Measurements from ENCODE around the gene RAB30.

The RAB30 gene

GRCh38 chr11:83007909-83008580 lies 63.7 kb downstream of the RAB30 start:
- Histone ChIP-seq H3K27ac (ENCODE audit: low read length) (peak overlapping the region; percentile 94), H3K9ac (ENCODE audit: low read length) (peak overlapping the region; percentile 58)

GRCh38 chr11:83007477-83007876 lies 64.2 kb downstream of the RAB30 start:
- Histone ChIP-seq H3K9me3 (ENCODE audit: insufficient read depth, low read length) (no peaks in the 10 kb centered on the region), H3K9ac (ENCODE audit: low read length) (peak overlapping the region; percentile 58), H3K4me3 (ENCODE audit: low read length) (peak overlapping the region; percentile 48), H3K4me2 (ENCODE audit: low read length) (peak overlapping the region; percentile 69), H3K36me3 (replicated peaks; ENCODE audit: low read depth, low read length) (peaks cover 35% of the 10 kb centered on the region), H3K4me1 (ENCODE audit: low read length) (peaks cover 90% of the 10 kb centered on the region), H2AFZ (ENCODE audit: low read depth, low read length) (no peak overlapping the region), H4K20me1 (ENCODE audit: insufficient read depth, low read length) (peaks cover 60% of the 10 kb centered on the region), H3K79me2 (ENCODE audit: low read length) (peaks cover 96% of the 10 kb centered on the region), H3K27ac (ENCODE audit: low read length) (peak overlapping the region; percentile 94), H3K27me3 (ENCODE audit: low read depth, low read length) (no peaks in the 10 kb centered on the region)
- TF ChIP-seq CTCF (IDR thresholded peaks at IDR 0.05; ENCODE audit: low read depth, low read length) (no peak), EZH2phosphoT487 (IDR thresholded peaks at IDR 0.05; ENCODE audit: low read depth) (no peak)

More at GRCh38 chr11:83007909-83008580, 63.7 kb downstream of the RAB30 start:
- TF ChIP-seq EZH2phosphoT487 (IDR thresholded peaks at IDR 0.05; ENCODE audit: low read depth) (no peak), CTCF (IDR thresholded peaks at IDR 0.05; ENCODE audit: low read depth, low read length) (peak; percentile 16; the same call in 1 of the 2 replicates)
- H3K4me2 ChIP-seq (ENCODE audit: low read length), result peak overlapping the region; percentile 69
- peaks cover 60% of the 10 kb centered on the region for H4K20me1 ChIP-seq (ENCODE audit: insufficient read depth, low read length)
- H2AFZ ChIP-seq (ENCODE audit: low read depth, low read length), result no peak overlapping the region
- H3K27me3 ChIP-seq (ENCODE audit: low read depth, low read length), result no peaks in the 10 kb centered on the region
- peak overlapping the region; percentile 48 for H3K4me3 ChIP-seq (ENCODE audit: low read length)
- no peaks in the 10 kb centered on the region for H3K9me3 ChIP-seq (ENCODE audit: insufficient read depth, low read length)
- H3K4me1 ChIP-seq (ENCODE audit: low read length), result peaks cover 87% of the 10 kb centered on the region
- peaks cover 30% of the 10 kb centered on the region for H3K36me3 ChIP-seq (replicated peaks; ENCODE audit: low read depth, low read length)
- H3K79me2 ChIP-seq (ENCODE audit: low read length), result peaks cover 96% of the 10 kb centered on the region

GRCh38 chr11:83006877-83007330 lies 64.8 kb downstream of the RAB30 start:
- H3K36me3 ChIP-seq (replicated peaks; ENCODE audit: low read depth, low read length), result peaks cover 40% of the 10 kb centered on the region
- peak overlapping the region; percentile 48 for H3K4me3 ChIP-seq (ENCODE audit: low read length)
- no peaks in the 10 kb centered on the region for H3K27me3 ChIP-seq (ENCODE audit: low read depth, low read length)
- H3K4me1 ChIP-seq (ENCODE audit: low read length), result peaks cover 91% of the 10 kb centered on the region
- H3K4me2 ChIP-seq (ENCODE audit: low read length), result peak overlapping the region; percentile 69
- no peaks in the 10 kb centered on the region for H3K9me3 ChIP-seq (ENCODE audit: insufficient read depth, low read length)
- no peak for TF ChIP-seq CTCF (IDR thresholded peaks at IDR 0.05; ENCODE audit: low read depth, low read length)
- no peak for TF ChIP-seq EZH2phosphoT487 (IDR thresholded peaks at IDR 0.05; ENCODE audit: low read depth)
- H4K20me1 ChIP-seq (ENCODE audit: insufficient read depth, low read length), result peaks cover 62% of the 10 kb centered on the region
- H2AFZ ChIP-seq (ENCODE audit: low read depth, low read length), result no peak overlapping the region
- peak overlapping the region; percentile 58 for H3K9ac ChIP-seq (ENCODE audit: low read length)
- peak overlapping the region; percentile 94 for H3K27ac ChIP-seq (ENCODE audit: low read length)
- peaks cover 96% of the 10 kb centered on the region for H3K79me2 ChIP-seq (ENCODE audit: low read length)

- Histone ChIP-seq H3K79me2 (ENCODE audit: low read length) (peaks cover 96% of the 10 kb centered on the region), H3K4me1 (ENCODE audit: low read length) (peaks cover 91% of the 10 kb centered on the region), H3K27ac (ENCODE audit: low read length) (peak overlapping the region; percentile 43), H3K27me3 (ENCODE audit: low read depth, low read length) (no peaks in the 10 kb centered on the region), H3K36me3 (replicated peaks; ENCODE audit: low read depth, low read length) (peaks cover 31% of the 10 kb centered on the region), H2AFZ (ENCODE audit: low read depth, low read length) (no peak overlapping the region), H3K9ac (ENCODE audit: low read length) (peak overlapping the region; percentile 26; the same call in 1 of the 2 replicates), H3K9me3 (ENCODE audit: insufficient read depth, low read length) (no peaks in the 10 kb centered on the region), H3K4me2 (ENCODE audit: low read length) (peak overlapping the region; percentile 39), H3K4me3 (ENCODE audit: low read length) (0 out of 2 replicates have a peak overlapping the region, but pooled peaks have one; percentile 4), H4K20me1 (ENCODE audit: insufficient read depth, low read length) (peaks cover 58% of the 10 kb centered on the region)
- TF ChIP-seq CTCF (IDR thresholded peaks at IDR 0.05; ENCODE audit: low read depth, low read length) (no peak), EZH2phosphoT487 (IDR thresholded peaks at IDR 0.05; ENCODE audit: low read depth) (no peak)
Measured at GRCh38 chr11:83004746-83005556, 66.7 kb downstream of the RAB30 start.
